ENCODE data around the gene VSTM2L.
A peak's percentile ranks its signal among the peaks of the same experiment; 100 is the strongest.
"Not testable (repeated sequence)": the region's sequence is repeated elsewhere in the genome, so short reads cannot be mapped to it uniquely, and the experiment has no call there.

Gene VSTM2L

GRCh38 chr20:37902504-37903313 is at the start of gene VSTM2L:
Gene VSTM2L, plus strand, starts transcription at chr20:37903127. Its CDS starts 224 bp downstream, at chr20:37903351.
- DNase-seq (ENCODE audit: extremely low spot score, insufficient read length, low read depth) (no peak), FAIRE-seq (no peak)

DNA sequence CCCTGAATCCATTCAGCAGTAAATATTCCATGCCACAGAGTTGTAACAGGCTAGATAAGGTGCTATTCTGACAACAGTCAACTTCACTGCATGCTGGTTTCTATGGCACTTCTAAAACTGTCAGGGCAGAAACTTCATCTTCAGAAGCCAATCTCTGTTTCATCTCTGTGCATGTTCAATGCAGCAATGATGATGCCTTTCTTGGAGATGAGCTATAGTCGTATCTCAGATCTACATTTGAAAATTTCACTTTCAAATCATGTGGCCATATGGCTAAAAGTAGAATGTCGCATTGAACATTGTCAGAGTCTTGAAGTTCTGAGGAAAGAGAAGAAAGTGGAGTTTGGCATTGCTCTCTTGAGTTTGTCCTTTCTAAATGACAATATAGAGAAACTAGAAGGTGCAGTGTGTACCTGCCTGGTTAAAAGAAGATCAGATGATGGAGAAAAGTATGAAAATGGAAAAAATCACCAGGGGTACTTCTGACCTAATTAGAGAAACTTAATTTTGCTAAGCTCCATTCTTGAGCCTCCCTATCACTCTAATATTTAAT is 49.0 kb upstream of the VSTM2L start:
- FAIRE-seq (peak; percentile 79), DNase-seq (ENCODE audit: extremely low spot score, insufficient read length, low read depth) (no peak)

- not testable (repeated sequence) for FAIRE-seq; DNase-seq (ENCODE audit: extremely low spot score, insufficient read length, low read depth)
Measured at GRCh38 chr20:37856034-37856433, 46.9 kb upstream of the VSTM2L start.

- no peak for DNase-seq (ENCODE audit: extremely low spot score, insufficient read length, low read depth)
- peak; percentile 67 for FAIRE-seq
Measured at GRCh38 chr20:37856932-37857660, 45.8 kb upstream of the VSTM2L start.

DNA sequence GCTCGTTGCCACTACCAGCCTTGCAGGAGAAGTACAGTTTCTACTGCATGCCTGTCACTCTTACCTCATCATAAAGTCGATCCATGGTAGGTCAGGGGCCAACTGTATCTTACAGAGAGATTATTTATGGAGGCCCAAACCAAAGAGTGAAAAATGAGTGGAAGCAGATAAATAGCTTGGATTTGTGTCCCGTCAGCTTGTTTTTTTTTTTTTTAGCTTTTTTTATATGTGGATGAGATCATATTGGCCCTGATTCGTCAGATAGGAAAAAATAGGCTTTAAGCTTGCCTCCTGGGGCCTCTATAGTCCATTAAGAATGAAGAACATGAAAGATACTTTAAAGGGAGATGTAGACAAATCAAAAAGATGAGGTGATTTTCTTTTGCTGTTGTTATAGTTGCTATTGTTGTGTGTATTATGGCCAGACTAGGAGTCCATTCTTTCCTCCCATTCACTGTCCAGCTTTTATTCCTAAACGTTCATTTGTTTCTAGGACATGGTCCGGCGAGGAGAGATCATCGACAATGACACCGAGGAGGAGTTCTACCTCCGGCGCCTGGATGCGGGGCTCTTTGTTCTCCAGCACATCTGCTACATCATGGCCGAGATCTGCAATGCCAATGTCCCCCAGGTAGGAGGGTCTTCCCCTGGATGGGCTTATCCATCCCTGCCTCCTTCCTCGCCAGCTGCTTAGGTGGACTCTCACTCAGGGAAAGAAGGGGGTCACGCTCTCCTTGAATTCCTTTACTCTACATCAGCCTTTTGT is 43.3 kb upstream of the VSTM2L start:
- FAIRE-seq (no peak), DNase-seq (ENCODE audit: extremely low spot score, insufficient read length, low read depth) (no peak)

GRCh38 chr20:37863289-37863688 is 39.6 kb upstream of the VSTM2L start:
- FAIRE-seq (no peak), DNase-seq (ENCODE audit: extremely low spot score, insufficient read length, low read depth) (no peak)

GRCh38 chr20:37864298-37864697 is 38.6 kb upstream of the VSTM2L start:
- DNase-seq (ENCODE audit: extremely low spot score, insufficient read length, low read depth) (no peak), FAIRE-seq (no peak)

DNA sequence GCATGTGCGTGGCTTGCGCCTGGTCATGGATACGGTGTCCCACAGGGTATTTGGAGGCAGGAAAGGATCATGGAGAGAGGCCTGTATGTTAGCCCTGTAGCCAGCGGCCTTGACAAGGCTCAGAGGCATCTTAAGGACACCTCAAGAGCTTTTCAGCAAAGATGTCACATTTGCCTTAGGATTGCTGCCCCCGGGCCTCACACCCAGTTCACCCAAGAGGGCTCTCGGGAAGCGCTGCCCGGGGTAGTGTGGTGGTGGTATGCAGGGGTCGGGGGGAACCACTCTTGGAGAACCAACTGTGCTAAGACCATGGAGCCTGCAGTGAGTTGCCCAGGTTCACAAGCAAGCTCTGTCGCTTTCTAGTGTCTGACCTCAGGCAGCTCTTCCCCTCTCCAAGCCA is 36.9 kb upstream of the VSTM2L start:
- FAIRE-seq (no peak), DNase-seq (ENCODE audit: extremely low spot score, insufficient read length, low read depth) (no peak)

GRCh38 chr20:37867289-37868195 is 35.4 kb upstream of the VSTM2L start:
- FAIRE-seq (no peak), DNase-seq (ENCODE audit: extremely low spot score, insufficient read length, low read depth) (no peak)

GRCh38 chr20:37868851-37869333 is 34.0 kb upstream of the VSTM2L start:
- DNase-seq (ENCODE audit: extremely low spot score, insufficient read length, low read depth) (no peak), FAIRE-seq (no peak)

DNA sequence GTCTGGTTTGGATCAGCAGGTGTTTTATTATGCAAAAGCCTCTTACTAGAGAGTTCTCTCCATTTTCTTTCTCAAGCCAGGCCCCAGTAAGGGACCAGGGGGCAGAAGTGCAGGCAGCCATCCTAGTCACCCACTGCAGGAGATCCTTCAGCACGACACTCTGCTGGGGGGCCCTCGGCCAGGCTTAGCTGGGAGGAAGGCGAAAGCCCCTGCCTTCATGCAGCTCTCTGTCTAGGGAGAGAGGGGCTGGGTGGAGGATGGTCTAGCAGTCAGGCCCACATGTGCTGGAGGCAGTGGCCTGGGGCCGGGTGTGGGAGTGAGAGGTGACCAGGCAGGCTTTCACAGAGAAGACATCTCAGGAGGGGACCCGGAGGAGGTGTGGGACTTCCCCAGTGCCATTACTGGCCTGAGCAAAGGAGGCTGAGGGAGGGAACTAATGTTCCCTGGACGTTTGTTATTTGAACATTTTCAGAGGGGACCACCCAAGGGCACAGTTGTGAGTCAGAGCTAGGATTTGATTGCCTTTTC is 33.5 kb upstream of the VSTM2L start:
- no peak for FAIRE-seq
- DNase-seq (ENCODE audit: extremely low spot score, insufficient read length, low read depth) = no peak

DNA sequence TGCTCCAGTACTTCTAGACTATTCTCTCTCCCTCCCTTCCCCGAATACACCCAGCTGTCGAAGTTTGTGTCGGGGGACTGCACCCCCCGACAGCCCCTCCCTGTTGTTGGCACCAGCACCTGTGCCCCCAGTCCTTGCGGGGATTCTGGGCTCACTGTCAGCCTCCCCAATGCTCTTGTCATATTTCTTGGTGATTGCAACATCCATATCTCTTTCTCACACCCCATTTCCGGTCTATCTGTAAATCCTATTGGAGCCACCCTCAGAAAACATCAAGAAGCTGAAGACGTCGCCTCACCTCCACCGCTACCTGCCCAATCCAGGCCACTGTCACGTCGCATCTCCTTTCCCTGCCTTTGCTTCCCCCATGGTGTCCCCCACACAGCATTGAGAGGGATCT is 32.6 kb upstream of the VSTM2L start:
- DNase-seq (ENCODE audit: extremely low spot score, insufficient read length, low read depth) (no peak), FAIRE-seq (no peak)

GRCh38 chr20:37871751-37872150 is 31.2 kb upstream of the VSTM2L start:
- DNase-seq (ENCODE audit: extremely low spot score, insufficient read length, low read depth) (no peak), FAIRE-seq (no peak)

DNA sequence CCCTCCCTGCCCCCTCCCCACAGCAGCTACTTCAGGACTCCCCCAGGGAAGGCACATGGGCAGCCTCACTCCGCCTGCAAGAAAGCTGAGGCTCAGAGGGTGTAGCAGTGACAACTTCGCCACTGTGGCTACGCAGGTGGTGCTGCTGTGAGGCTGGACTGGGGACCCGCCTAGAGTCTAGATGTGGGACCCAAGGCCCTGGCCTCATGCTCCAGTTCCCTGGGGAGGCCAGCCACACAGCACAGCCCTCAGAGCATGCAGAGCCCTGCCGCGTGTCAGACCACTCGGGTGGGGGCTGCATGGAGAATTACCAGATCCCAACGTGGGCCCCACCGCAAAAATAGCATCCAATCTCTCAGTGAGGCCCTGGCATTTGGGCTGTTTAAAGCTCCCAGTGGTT is 30.8 kb upstream of the VSTM2L start:
- FAIRE-seq (no peak), DNase-seq (ENCODE audit: extremely low spot score, insufficient read length, low read depth) (no peak)

- DNase-seq (ENCODE audit: extremely low spot score, insufficient read length, low read depth) = no peak
- FAIRE-seq = no peak
Measured at GRCh38 chr20:37873884-37874283, 29.0 kb upstream of the VSTM2L start.

- no peak for FAIRE-seq
- DNase-seq (ENCODE audit: extremely low spot score, insufficient read length, low read depth) = no peak
Measured at GRCh38 chr20:37875460-37876175, 27.3 kb upstream of the VSTM2L start.

DNA sequence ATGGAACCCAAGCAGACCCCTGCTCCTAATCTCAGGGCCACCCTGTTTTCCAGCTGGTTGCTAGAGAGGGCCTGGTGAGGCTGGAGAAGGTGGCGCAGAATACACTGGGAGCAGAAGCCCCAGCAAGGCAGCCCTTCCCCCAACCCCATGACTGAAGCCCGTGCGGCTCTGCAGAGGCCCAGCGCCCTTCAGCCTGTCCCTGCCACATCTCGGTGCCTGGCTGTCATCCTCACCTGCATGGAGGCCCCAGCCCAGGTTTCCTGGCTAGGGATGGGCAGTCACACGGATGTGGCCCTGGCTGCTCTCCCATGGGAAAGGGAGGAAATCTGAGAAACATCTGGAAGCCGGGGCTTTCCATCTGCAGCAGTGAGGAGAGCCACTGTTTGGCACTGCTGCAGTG is 26.1 kb upstream of the VSTM2L start:
- no peak for DNase-seq (ENCODE audit: extremely low spot score, insufficient read length, low read depth)
- no peak for FAIRE-seq

Data from GM18507 (cell line).